ENCODE results near the gene SUMF1. TPM values are rescaled to one million over a fixed set of nuclear protein-coding genes. Genes with fewer than 3 reads are reported as not detected.
A peak's percentile ranks its signal among the peaks of the same experiment; 100 is the strongest.

Gene SUMF1
- total RNA-seq, 2 experiments from 2014 or later, result 7.4 to 8.7 TPM

- ChIA-PET POLR2A (no interaction called here), CTCF (no interaction called here)
- H3K4me1 Mint-ChIP-seq (ENCODE audit: low read depth), result peaks cover 12% of the 10 kb centered on the region
- H3K9me3 Mint-ChIP-seq (ENCODE audit: insufficient read depth), result no peaks in the 10 kb centered on the region
- DNase-seq (no peak), ATAC-seq (no peak)
- H3K27ac Mint-ChIP-seq, result no peak overlapping the region
- no peak overlapping the region for H3K4me3 Mint-ChIP-seq
- H3K36me3 Mint-ChIP-seq (ENCODE audit: low read depth), result no peaks in the 10 kb centered on the region
- no peaks in the 10 kb centered on the region for H3K27me3 Mint-ChIP-seq (ENCODE audit: low read depth)
Measured at GRCh38 chr3:4425707-4426106, 41.4 kb downstream of the SUMF1 start.

DNA sequence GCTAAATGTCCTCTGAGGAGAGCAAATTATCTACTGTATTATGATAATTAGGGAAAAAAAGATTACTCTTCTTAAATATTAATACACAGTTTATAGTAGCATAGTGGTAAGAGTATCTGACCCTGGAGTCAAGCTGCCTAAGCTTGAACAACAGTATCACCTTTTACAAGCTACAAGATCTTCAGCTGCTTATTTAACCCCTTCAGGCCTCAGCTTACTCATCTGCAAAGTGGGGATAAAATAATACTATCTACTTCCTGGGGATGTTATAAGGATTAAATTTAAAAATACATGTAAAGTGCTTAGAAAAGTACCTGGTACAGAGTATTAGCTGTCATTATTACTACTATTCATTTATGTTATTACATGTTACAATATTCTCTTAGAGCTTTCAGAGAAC is 42.0 kb downstream of the SUMF1 start:
- no peak for DNase-seq
- Mint-ChIP-seq H3K27me3 (ENCODE audit: low read depth) (no peaks in the 10 kb centered on the region), H3K36me3 (ENCODE audit: low read depth) (no peaks in the 10 kb centered on the region), H3K27ac (no peak overlapping the region), H3K9me3 (ENCODE audit: insufficient read depth) (no peaks in the 10 kb centered on the region), H3K4me3 (no peak overlapping the region), H3K4me1 (ENCODE audit: low read depth) (peaks cover 12% of the 10 kb centered on the region)
- CTCF ChIA-PET, result no interaction called here
- no peak for ATAC-seq
- POLR2A ChIA-PET, result no interaction called here

DNA sequence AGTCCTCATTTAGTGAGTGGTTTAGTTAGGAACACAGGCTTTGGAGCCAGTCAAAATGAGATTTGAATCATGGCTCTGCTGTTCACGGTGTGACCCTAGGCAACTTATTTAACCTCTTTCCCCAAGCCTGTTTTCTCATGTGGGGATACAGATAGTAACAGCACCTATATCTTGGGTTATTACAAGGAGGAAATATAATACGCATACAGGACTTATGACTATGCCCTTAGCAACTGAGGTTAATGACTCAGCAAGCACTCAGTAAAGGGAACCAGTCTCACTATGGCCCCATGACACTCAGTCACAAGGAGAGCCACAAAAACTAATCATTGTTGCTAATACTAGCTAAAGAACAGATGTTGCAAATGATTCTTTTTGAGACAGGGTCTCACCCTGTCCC is 45.9 kb downstream of the SUMF1 start:
- no peaks in the 10 kb centered on the region for H3K9me3 Mint-ChIP-seq (ENCODE audit: insufficient read depth)
- H3K27me3 Mint-ChIP-seq (ENCODE audit: low read depth), result no peaks in the 10 kb centered on the region
- ATAC-seq, result peak; percentile 39
- H3K27ac Mint-ChIP-seq, result no peak overlapping the region
- ChIA-PET POLR2A (interaction anchor here (1.2 kb wide), 1 partner anchor 46 kb away, joined by 3 read pairs; the partner anchor contains the start of gene SUMF1), CTCF (no interaction called here)
- peaks cover 3% of the 10 kb centered on the region for H3K4me1 Mint-ChIP-seq (ENCODE audit: low read depth)
- peaks cover 3% of the 10 kb centered on the region for H3K36me3 Mint-ChIP-seq (ENCODE audit: low read depth)
- no peak overlapping the region for H3K4me3 Mint-ChIP-seq
- DNase-seq, result no peak

- H3K4me1 Mint-ChIP-seq (ENCODE audit: low read depth), result peaks cover 3% of the 10 kb centered on the region
- ChIA-PET POLR2A (no interaction called here), CTCF (interaction anchor here (1.0 to 1.5 kb wide), 3 partner anchors 28 to 214 kb away, joined by 3 read pairs; no protein-coding TSS in a partner anchor)
- no peak overlapping the region for H3K4me3 Mint-ChIP-seq
- H3K27ac Mint-ChIP-seq, result no peak overlapping the region
- ATAC-seq (no peak), DNase-seq (no peak)
- no peaks in the 10 kb centered on the region for H3K9me3 Mint-ChIP-seq (ENCODE audit: insufficient read depth)
- no peaks in the 10 kb centered on the region for H3K27me3 Mint-ChIP-seq (ENCODE audit: low read depth)
- peaks cover 8% of the 10 kb centered on the region for H3K36me3 Mint-ChIP-seq (ENCODE audit: low read depth)
Measured at GRCh38 chr3:4419920-4420319, 47.1 kb downstream of the SUMF1 start.

- CTCF ChIA-PET, result interaction anchor here (1.0 to 1.5 kb wide), 3 partner anchors 28 to 214 kb away, joined by 3 read pairs; no protein-coding TSS in a partner anchor
- Mint-ChIP-seq H3K4me1 (ENCODE audit: low read depth) (peaks cover 3% of the 10 kb centered on the region), H3K27ac (no peak overlapping the region), H3K4me3 (no peak overlapping the region), H3K9me3 (ENCODE audit: insufficient read depth) (no peaks in the 10 kb centered on the region), H3K27me3 (ENCODE audit: low read depth) (no peaks in the 10 kb centered on the region), H3K36me3 (ENCODE audit: low read depth) (peaks cover 9% of the 10 kb centered on the region)
- POLR2A ChIA-PET, result no interaction called here
- DNase-seq (no peak), ATAC-seq (no peak)
Measured at GRCh38 chr3:4419386-4419785, 47.7 kb downstream of the SUMF1 start.

DNA sequence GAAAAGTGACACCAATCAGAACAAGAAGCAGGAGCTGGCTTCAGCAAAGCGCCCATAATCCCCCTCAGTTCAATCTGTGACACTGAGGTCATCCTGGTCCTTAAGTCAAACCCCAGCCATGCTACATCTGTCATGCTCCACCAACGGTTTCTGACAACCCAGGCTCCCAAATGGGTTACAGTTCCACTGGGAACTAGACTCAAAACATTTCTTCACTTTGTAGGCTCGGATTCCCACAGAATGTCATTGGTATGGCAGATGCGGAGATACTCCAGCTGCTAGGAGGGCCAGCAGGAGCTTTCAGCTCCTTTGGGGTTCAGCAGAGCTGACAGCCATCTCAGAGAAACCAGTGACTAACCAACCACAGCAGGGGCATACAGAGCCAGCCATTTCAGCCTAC is 48.9 kb downstream of the SUMF1 start:
- no peak overlapping the region for H3K27ac Mint-ChIP-seq
- H3K4me1 Mint-ChIP-seq (ENCODE audit: low read depth), result peaks cover 3% of the 10 kb centered on the region
- H3K27me3 Mint-ChIP-seq (ENCODE audit: low read depth), result no peaks in the 10 kb centered on the region
- DNase-seq, result no peak
- H3K36me3 Mint-ChIP-seq (ENCODE audit: low read depth), result peaks cover 10% of the 10 kb centered on the region
- H3K9me3 Mint-ChIP-seq (ENCODE audit: insufficient read depth), result no peaks in the 10 kb centered on the region
- CTCF ChIA-PET, result no interaction called here
- ATAC-seq, result no peak
- POLR2A ChIA-PET, result no interaction called here
- no peak overlapping the region for H3K4me3 Mint-ChIP-seq

GRCh38 chr3:4417449-4417848 is 49.6 kb downstream of the SUMF1 start:
- ChIA-PET POLR2A (no interaction called here), CTCF (no interaction called here)

DNA sequence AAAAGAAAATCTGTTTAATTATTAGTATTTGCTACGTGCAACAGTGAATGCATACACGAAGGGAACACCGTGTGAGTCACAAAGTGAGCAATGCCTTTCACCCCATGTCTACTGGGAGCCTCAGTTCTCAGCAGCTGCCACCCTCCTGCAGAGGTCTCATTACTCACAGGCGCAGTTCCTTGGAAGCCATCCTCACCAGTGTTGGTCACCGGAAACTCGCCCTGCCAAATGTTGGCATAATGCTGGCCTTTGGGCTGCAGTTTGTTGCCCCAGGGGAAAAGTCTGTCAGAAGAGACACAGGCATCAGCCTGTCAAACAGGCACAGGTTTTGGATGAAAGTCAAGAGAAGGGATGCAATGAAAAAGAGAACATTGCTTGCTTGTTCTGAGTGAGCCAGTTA is 50.1 kb downstream of the SUMF1 start:
- ChIA-PET CTCF (no interaction called here), POLR2A (no interaction called here)
- Mint-ChIP-seq H3K9me3 (ENCODE audit: insufficient read depth) (no peaks in the 10 kb centered on the region), H3K4me3 (no peak overlapping the region), H3K27me3 (ENCODE audit: low read depth) (no peaks in the 10 kb centered on the region), H3K4me1 (ENCODE audit: low read depth) (peaks cover 3% of the 10 kb centered on the region), H3K36me3 (ENCODE audit: low read depth) (peaks cover 14% of the 10 kb centered on the region), H3K27ac (no peak overlapping the region)
- DNase-seq, result no peak
- no peak for ATAC-seq

More at GRCh38 chr3:4417449-4417848, 49.6 kb downstream of the SUMF1 start:
- ATAC-seq (no peak), DNase-seq (no peak)
- Mint-ChIP-seq H3K36me3 (ENCODE audit: low read depth) (peaks cover 10% of the 10 kb centered on the region), H3K4me3 (no peak overlapping the region), H3K9me3 (ENCODE audit: insufficient read depth) (no peaks in the 10 kb centered on the region), H3K27ac (no peak overlapping the region), H3K4me1 (ENCODE audit: low read depth) (peaks cover 3% of the 10 kb centered on the region), H3K27me3 (ENCODE audit: low read depth) (no peaks in the 10 kb centered on the region)

DNA sequence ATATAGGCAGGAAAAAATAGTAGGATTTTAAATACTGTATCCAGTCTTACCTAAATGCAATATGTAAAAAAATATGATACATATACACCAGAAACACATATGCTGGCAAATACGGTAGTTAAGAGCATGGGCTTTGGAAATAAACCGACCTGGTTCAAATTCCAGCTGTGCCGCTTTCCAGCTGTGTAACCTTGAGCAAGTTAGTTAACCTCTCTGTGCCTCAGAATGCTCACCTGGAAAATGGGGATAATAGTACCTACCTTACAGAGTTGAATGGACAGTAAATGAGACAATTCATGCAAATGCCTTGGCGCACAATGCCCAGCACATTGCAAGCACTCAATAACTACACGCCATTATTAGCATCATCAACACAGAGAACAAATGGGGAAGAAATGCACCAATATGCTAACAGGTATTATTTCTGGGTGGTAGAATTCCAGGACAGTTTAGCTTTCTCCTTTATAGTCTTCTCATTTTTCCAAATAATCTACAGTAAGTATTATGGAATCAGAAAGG is 50.6 kb downstream of the SUMF1 start:
- Mint-ChIP-seq H3K4me1 (ENCODE audit: low read depth) (peaks cover 3% of the 10 kb centered on the region), H3K9me3 (ENCODE audit: insufficient read depth) (no peaks in the 10 kb centered on the region), H3K27ac (no peak overlapping the region), H3K36me3 (ENCODE audit: low read depth) (peaks cover 16% of the 10 kb centered on the region), H3K4me3 (no peak overlapping the region), H3K27me3 (ENCODE audit: low read depth) (no peaks in the 10 kb centered on the region)
- ATAC-seq (no peak), DNase-seq (no peak)
- ChIA-PET CTCF (no interaction called here), POLR2A (interaction anchor here (0.6 kb wide), 1 partner anchor 14 kb away, joined by 4 read pairs; no protein-coding TSS in a partner anchor)

DNA sequence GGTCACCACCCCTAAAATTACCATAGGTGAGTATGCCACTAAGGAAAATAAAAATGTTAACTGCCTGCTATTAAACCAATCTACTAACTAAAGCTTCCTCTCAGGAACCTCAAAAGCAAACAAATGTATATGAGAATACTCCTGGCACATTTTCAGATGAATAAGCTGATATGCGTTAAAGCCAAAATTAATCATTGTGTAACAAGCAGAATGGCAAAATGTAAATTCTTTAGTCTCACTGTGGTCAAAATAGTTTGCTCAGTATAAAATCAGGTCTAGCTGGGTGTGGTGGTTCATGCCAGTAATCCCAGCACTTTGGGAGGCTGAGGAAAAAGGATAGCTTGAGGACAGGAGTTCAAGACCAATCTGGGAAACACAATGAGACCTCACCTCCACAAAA is 53.6 kb downstream of the SUMF1 start:
- no peaks in the 10 kb centered on the region for H3K9me3 Mint-ChIP-seq (ENCODE audit: insufficient read depth)
- no peaks in the 10 kb centered on the region for H3K27me3 Mint-ChIP-seq (ENCODE audit: low read depth)
- DNase-seq (no peak), ATAC-seq (no peak)
- H3K36me3 Mint-ChIP-seq (ENCODE audit: low read depth), result peaks cover 18% of the 10 kb centered on the region
- POLR2A ChIA-PET, result interaction anchor here (1.2 kb wide), 1 partner anchor 80 kb away, joined by 3 read pairs; the partner anchor contains the start of gene ITPR1
- H3K27ac Mint-ChIP-seq, result no peak overlapping the region
- CTCF ChIA-PET, result interaction anchor here (0.8 to 1.2 kb wide), 2 partner anchors 15 to 62 kb away, joined by 3 to 4 read pairs; no protein-coding TSS in a partner anchor
- no peak overlapping the region for H3K4me3 Mint-ChIP-seq
- H3K4me1 Mint-ChIP-seq (ENCODE audit: low read depth), result peaks cover 21% of the 10 kb centered on the region

DNA sequence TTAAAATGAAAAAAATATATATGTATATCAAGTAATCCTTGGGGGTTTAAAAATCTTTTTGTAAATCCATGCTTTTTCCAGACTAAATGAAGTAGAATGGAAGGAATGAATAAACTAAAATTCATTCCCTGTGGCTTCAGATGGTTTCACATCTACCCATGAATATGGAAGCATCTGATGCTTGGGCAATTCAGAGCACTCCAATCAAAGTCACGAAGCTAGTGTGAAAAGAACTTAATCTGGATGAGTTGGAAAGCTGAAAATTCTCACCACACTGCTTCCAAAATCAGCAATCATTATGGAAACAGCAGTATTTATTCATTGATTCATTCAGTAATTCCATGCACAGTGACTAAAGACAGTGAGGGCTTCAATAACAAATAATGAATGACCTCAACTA is 55.2 kb downstream of the SUMF1 start:
- Mint-ChIP-seq H3K4me3 (no peak overlapping the region), H3K27me3 (ENCODE audit: low read depth) (no peaks in the 10 kb centered on the region), H3K36me3 (ENCODE audit: low read depth) (peaks cover 24% of the 10 kb centered on the region), H3K4me1 (ENCODE audit: low read depth) (peaks cover 36% of the 10 kb centered on the region), H3K9me3 (ENCODE audit: insufficient read depth) (no peaks in the 10 kb centered on the region), H3K27ac (no peak overlapping the region)
- no peak for DNase-seq
- POLR2A ChIA-PET, result no interaction called here
- ATAC-seq, result no peak
- CTCF ChIA-PET, result interaction anchor here (0.8 kb wide), 1 partner anchor 9 kb away, joined by 3 read pairs; no protein-coding TSS in a partner anchor

- ChIA-PET CTCF (interaction anchor here (0.8 kb wide), 1 partner anchor 9 kb away, joined by 3 read pairs; no protein-coding TSS in a partner anchor), POLR2A (no interaction called here)
- Mint-ChIP-seq H3K27me3 (ENCODE audit: low read depth) (no peaks in the 10 kb centered on the region), H3K9me3 (ENCODE audit: insufficient read depth) (no peaks in the 10 kb centered on the region), H3K36me3 (ENCODE audit: low read depth) (peaks cover 27% of the 10 kb centered on the region), H3K4me3 (no peak overlapping the region), H3K4me1 (ENCODE audit: low read depth) (peaks cover 42% of the 10 kb centered on the region), H3K27ac (no peak overlapping the region)
- no peak for DNase-seq
- no peak for ATAC-seq
Measured at GRCh38 chr3:4411236-4411635, 55.8 kb downstream of the SUMF1 start.

GRCh38 chr3:4410606-4411005 is 56.5 kb downstream of the SUMF1 start:
- peaks cover 42% of the 10 kb centered on the region for H3K4me1 Mint-ChIP-seq (ENCODE audit: low read depth)
- ATAC-seq (no peak), DNase-seq (no peak)
- H3K4me3 Mint-ChIP-seq, result no peak overlapping the region
- H3K27me3 Mint-ChIP-seq (ENCODE audit: low read depth), result no peaks in the 10 kb centered on the region
- no peak overlapping the region for H3K27ac Mint-ChIP-seq
- POLR2A ChIA-PET, result interaction anchor here (0.6 to 1.5 kb wide), 2 partner anchors 53 to 57 kb away, joined by 3 to 4 read pairs; partner anchors contain the start of gene SUMF1
- H3K9me3 Mint-ChIP-seq (ENCODE audit: insufficient read depth), result no peaks in the 10 kb centered on the region
- CTCF ChIA-PET, result interaction anchor here (2.0 to 2.5 kb wide), 2 partner anchors 16 to 59 kb away, joined by 6 to 19 read pairs; no protein-coding TSS in a partner anchor
- peaks cover 25% of the 10 kb centered on the region for H3K36me3 Mint-ChIP-seq (ENCODE audit: low read depth)

All from activated CD8-positive, alpha-beta T cell treated with anti-CD3 and anti-CD28 coated beads, Interleukin-2, amount 10 ng/mL, durations not matched to agents 7 days and 5 days (primary cell).